GOT3 (cell line): ENCODE results near the gene KCNQ4.

ENCODE experiments used
- DNase-seq: peaks from one replicate; lab custom pipeline; 2025; ENCODE audit warnings: mixed read lengths; lab: John Stamatoyannopoulos, UW

The KCNQ4 gene

DNA sequence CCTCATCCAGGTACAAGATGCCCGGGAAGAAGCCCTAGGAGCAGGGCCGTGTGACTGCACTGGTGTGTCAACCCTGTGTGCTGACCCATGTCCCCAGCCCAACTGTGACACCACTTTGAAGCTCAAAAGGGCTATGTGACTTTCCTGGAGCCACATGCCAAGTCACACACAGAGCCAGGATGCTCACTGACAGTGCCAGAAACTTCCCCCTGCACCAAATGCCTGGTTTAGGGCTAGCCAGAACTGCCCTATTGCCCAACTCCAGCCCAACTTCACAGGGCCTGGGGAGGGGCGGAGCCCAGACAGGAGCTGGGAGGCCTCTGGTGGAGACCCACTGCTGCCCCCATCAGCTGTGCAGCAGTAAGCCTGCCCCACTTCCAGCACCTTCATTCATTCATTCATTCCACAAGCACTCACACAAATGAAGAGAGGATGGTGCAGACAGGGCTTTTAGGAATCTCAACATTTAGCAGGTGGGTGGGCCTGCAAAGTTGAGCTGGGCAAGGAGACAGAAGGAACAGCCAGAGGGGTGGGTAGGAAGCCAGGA lies 36.7 kb downstream of the KCNQ4 start:
- DNase-seq = no peak

- DNase-seq = no peak
Measured at GRCh38 chr1:40820911-40821693, 37.5 kb downstream of the KCNQ4 start.

- DNase-seq = no peak
Measured at GRCh38 chr1:40822890-40823289, 39.3 kb downstream of the KCNQ4 start.

GRCh38 chr1:40823345-40823744 lies 39.8 kb downstream of the KCNQ4 start:
- no peak for DNase-seq

DNA sequence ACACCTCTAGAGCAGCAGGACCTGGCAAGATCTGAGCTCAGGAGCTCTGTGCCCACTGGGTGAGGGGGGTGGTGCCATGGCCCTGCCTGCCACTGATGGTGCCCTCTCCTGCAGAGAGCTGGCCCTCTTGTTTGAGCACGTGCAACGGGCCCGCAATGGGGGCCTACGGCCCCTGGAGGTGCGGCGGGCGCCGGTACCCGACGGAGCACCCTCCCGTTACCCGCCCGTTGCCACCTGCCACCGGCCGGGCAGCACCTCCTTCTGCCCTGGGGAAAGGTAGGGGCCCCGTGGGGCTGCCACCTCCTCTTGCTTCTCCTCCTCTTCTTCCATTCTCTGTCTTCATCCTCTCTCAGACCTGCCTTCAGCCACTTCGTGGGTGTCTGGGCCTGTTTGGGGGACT lies 40.4 kb downstream of the KCNQ4 start:
- no peak for DNase-seq

GRCh38 chr1:40824591-40825434 lies 41.2 kb downstream of the KCNQ4 start:
- DNase-seq = no peak

DNA sequence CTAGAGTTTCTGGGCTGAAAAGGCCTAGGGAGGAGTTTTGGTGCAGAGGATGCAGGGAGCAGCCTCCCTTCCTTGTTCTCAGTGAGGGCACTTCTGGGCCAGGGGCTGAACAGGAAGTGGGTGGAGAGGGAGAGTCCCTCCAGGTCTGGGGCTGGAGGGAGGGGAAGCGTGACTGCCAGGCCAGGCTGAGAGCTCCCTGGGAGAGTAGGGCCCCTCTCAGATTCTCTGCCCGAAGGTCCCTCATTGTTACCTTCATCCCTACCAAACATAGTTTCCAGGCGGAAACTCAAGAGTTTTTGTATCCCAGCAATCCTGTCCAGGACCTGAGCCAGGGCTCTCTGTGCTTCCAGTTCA lies 41.8 kb downstream of the KCNQ4 start:
- no peak for DNase-seq

GRCh38 chr1:40825996-40826395 lies 42.4 kb downstream of the KCNQ4 start:
- DNase-seq = no peak

- no peak for DNase-seq
Measured at GRCh38 chr1:40829631-40830245, 46.2 kb downstream of the KCNQ4 start.

GRCh38 chr1:40830419-40830943 lies 46.9 kb downstream of the KCNQ4 start:
- DNase-seq = no peak

DNA sequence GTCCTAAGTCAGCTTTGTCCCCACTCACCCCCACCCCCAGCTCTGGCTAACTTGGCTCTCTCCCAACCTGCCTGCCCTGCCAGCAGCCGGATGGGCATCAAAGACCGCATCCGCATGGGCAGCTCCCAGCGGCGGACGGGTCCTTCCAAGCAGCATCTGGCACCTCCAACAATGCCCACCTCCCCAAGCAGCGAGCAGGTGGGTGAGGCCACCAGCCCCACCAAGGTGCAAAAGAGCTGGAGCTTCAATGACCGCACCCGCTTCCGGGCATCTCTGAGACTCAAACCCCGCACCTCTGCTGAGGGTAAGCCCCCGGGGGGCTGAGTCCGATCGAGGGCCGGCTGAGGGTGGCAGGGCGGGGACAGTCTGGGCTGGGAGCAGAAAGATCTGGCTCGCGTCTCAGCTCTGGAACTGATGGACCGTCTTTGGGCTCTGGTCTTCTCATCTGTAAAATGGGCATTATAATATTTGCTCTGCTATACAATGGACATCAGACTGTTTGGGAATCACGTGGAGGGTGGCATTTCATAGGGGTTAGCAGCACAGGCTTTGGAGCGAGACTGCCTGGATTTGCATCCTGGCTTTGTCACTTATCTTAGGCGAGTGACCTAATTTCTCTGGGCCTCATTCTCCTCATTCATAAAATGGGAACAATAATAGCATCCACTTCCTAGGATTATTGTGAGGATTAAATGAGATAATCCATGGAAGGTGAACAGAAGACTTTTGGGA lies 47.6 kb downstream of the KCNQ4 start:
- no peak for DNase-seq

- no peak for DNase-seq
Measured at GRCh38 chr1:40833979-40834378, 50.4 kb downstream of the KCNQ4 start.

DNA sequence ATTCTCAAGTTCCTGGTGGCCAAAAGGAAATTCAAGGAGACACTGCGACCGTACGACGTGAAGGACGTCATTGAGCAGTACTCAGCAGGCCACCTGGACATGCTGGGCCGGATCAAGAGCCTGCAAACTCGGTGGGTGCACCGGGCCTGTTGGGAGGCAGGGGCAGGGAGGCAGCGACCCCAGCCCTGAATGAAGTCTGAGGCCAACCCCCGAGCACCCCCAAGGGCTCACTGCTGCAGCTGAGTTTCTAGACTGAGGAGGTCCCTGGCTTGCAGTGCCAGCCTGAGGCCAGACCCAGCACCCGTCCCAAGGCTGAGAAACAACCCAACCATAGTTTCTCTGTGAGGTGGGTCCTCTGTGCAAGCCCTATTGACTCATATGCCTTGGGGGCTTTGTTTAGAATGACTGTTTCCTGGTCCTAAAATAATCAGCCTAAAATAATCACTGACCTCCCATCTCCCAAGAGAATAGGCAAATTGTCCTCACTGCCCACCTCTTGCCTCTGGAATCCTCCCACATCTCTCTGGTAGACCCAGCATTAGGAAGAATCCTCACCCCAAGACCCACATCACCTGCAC lies 51.5 kb downstream of the KCNQ4 start:
- DNase-seq = no peak

GRCh38 chr1:40836283-40836682 lies 52.7 kb downstream of the KCNQ4 start:
- no peak for DNase-seq

DNA sequence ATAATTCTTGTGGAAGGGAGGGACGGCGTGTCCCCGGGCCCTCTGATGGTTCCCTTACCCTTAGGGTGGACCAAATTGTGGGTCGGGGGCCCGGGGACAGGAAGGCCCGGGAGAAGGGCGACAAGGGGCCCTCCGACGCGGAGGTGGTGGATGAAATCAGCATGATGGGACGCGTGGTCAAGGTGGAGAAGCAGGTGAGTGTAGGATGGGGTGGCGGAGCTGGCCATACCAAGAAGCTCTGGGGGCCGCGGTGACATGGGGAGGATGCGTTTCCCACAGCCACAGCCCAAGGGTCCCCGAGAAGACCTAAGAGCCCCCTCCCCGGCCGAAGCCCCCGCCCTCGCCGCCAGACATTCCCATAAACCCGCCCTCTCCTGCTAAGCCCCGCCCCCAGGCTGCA lies 54.0 kb downstream of the KCNQ4 start:
- no peak for DNase-seq

- DNase-seq = no peak
Measured at GRCh38 chr1:40838045-40838979, 54.7 kb downstream of the KCNQ4 start.

- DNase-seq = no peak
Measured at GRCh38 chr1:40838980-40839942, 55.7 kb downstream of the KCNQ4 start.

GRCh38 chr1:40839943-40840335 lies 56.4 kb downstream of the KCNQ4 start:
- no peak for DNase-seq
